MM.1S (cell line): ENCODE results near the gene PHF12.

ENCODE experiments used
- CTCF ChIP-seq: fragments of 300-600 bp; sonication (generic); IDR thresholded peaks from 2 replicates; pipeline ENCODE4 v1.5.1; 2016; ENCODE audit warnings: antibody characterized with exemption, low read length, mixed read lengths
- EZH2phosphoT487 ChIP-seq: fragments of 300-600 bp; sonication (generic); IDR thresholded peaks from 2 replicates; pipeline ENCODE4 v1.6.1; 2018; ENCODE audit warnings: antibody characterized with exemption, low read length

- TF ChIP-seq CTCF: no peak
- no peak for TF ChIP-seq EZH2phosphoT487
These were observed 63.3 kb downstream of the PHF12 start for GRCh38 chr17:28887871-28888471.
